ENCODE measurements around the gene PPP1R16B.

- no peak for TF ChIP-seq POLR2A (IDR thresholded peaks at IDR 0.05)
- TF ChIP-seq POLR2AphosphoS5 (IDR thresholded peaks at IDR 0.05), result no peak
- no peak for TF ChIP-seq CTCF (IDR thresholded peaks at IDR 0.05)
Observed at GRCh38 chr20:38771621-38772020, 33.9 kb upstream of the PPP1R16B start.

Measured in prostate gland (tissue), 2 donors.